ENCODE measurements around the gene GJD2.

Gene GJD2

GRCh38 chr15:34802371-34802770 is 47.6 kb upstream of the GJD2 start:
- Histone ChIP-seq H3K79me2 (ENCODE audit: insufficient read depth, low read length) (no peaks in the 10 kb centered on the region), H3K9ac (ENCODE audit: low read length) (no peak overlapping the region), H4K20me1 (ENCODE audit: insufficient read depth, low read length) (no peaks in the 10 kb centered on the region), H3K9me2 (ENCODE audit: low read depth, low read length) (no peaks in the 10 kb centered on the region), H3K36me3 (ENCODE audit: insufficient read depth, low read length) (no peaks in the 10 kb centered on the region), H3K4me3 (ENCODE audit: low read depth, low read length, poor library complexity, severe bottlenecking) (no peak overlapping the region), H2AFZ (ENCODE audit: low read length) (no peak overlapping the region), H3K9me3 (ENCODE audit: low read length) (no peaks in the 10 kb centered on the region), H3F3A (ENCODE audit: insufficient read depth, low read length) (no peaks in the 10 kb centered on the region), H3K27me3 (ENCODE audit: insufficient read depth, low read length) (0 out of 2 replicates have a peak, but pooled peaks cover 4% of the 10 kb centered on the region), H3K4me2 (ENCODE audit: low read length) (no peak overlapping the region), H3K4me1 (ENCODE audit: insufficient read depth, low read length, severe bottlenecking) (no peaks in the 10 kb centered on the region), H3K27ac (ENCODE audit: low read depth, low read length, poor library complexity, severe bottlenecking) (no peak overlapping the region)
- TF ChIP-seq CTCF (IDR thresholded peaks at IDR 0.05; ENCODE audit: low read length) (no peak), EZH2 (IDR thresholded peaks at IDR 0.05; ENCODE audit: borderline replicate concordance, low read length) (no peak)

- Histone ChIP-seq H4K20me1 (ENCODE audit: insufficient read depth, low read length) (no peaks in the 10 kb centered on the region), H3K9me3 (ENCODE audit: low read length) (no peaks in the 10 kb centered on the region), H3K9me2 (ENCODE audit: low read depth, low read length) (no peaks in the 10 kb centered on the region), H3K36me3 (ENCODE audit: insufficient read depth, low read length) (no peaks in the 10 kb centered on the region), H3K4me1 (ENCODE audit: insufficient read depth, low read length, severe bottlenecking) (no peaks in the 10 kb centered on the region), H3K9ac (ENCODE audit: low read length) (no peak overlapping the region), H3F3A (ENCODE audit: insufficient read depth, low read length) (no peaks in the 10 kb centered on the region), H3K4me3 (ENCODE audit: low read depth, low read length, poor library complexity, severe bottlenecking) (no peak overlapping the region), H3K27ac (ENCODE audit: low read depth, low read length, poor library complexity, severe bottlenecking) (no peak overlapping the region), H3K27me3 (ENCODE audit: insufficient read depth, low read length) (0 out of 2 replicates have a peak, but pooled peaks cover 4% of the 10 kb centered on the region), H3K4me2 (ENCODE audit: low read length) (no peak overlapping the region), H3K79me2 (ENCODE audit: insufficient read depth, low read length) (no peaks in the 10 kb centered on the region), H2AFZ (ENCODE audit: low read length) (no peak overlapping the region)
- TF ChIP-seq EZH2 (IDR thresholded peaks at IDR 0.05; ENCODE audit: borderline replicate concordance, low read length) (no peak), CTCF (IDR thresholded peaks at IDR 0.05; ENCODE audit: low read length) (no peak)
Observed at GRCh38 chr15:34799149-34800101, 44.6 kb upstream of the GJD2 start.

GRCh38 chr15:34796847-34797435 is 42.1 kb upstream of the GJD2 start:
- Histone ChIP-seq H3K4me3 (ENCODE audit: low read depth, low read length, poor library complexity, severe bottlenecking) (no peak overlapping the region), H3K9me3 (ENCODE audit: low read length) (no peaks in the 10 kb centered on the region), H3K36me3 (ENCODE audit: insufficient read depth, low read length) (no peaks in the 10 kb centered on the region), H3K27ac (ENCODE audit: low read depth, low read length, poor library complexity, severe bottlenecking) (no peak overlapping the region), H3K4me1 (ENCODE audit: insufficient read depth, low read length, severe bottlenecking) (no peaks in the 10 kb centered on the region), H3K4me2 (ENCODE audit: low read length) (no peak overlapping the region), H3K9me2 (ENCODE audit: low read depth, low read length) (no peaks in the 10 kb centered on the region), H3K27me3 (ENCODE audit: insufficient read depth, low read length) (peaks cover 4% of the 10 kb centered on the region; the same call in 1 of the 2 replicates), H3F3A (ENCODE audit: insufficient read depth, low read length) (no peaks in the 10 kb centered on the region), H3K9ac (ENCODE audit: low read length) (no peak overlapping the region), H3K79me2 (ENCODE audit: insufficient read depth, low read length) (no peaks in the 10 kb centered on the region), H2AFZ (ENCODE audit: low read length) (no peak overlapping the region), H4K20me1 (ENCODE audit: insufficient read depth, low read length) (no peaks in the 10 kb centered on the region)
- TF ChIP-seq CTCF (IDR thresholded peaks at IDR 0.05; ENCODE audit: low read length) = no peak
- no peak for TF ChIP-seq EZH2 (IDR thresholded peaks at IDR 0.05; ENCODE audit: borderline replicate concordance, low read length)
